OCI-LY3 (cell line): ENCODE measurements around the gene TMEM185A.
"Not testable (repeated sequence)": the region's sequence is repeated elsewhere in the genome, so short reads cannot be mapped to it uniquely, and the experiment has no call there.

Experiments
- H2AFZ ChIP-seq: fragments of 200-600, 300-600 bp; shearing (Covaris generic); 2 replicates; pipeline ENCODE4 v1.6.0; 2014; ENCODE audit warnings: antibody characterized with exemption, low read depth, low read length
- H3K27ac ChIP-seq: fragments of 200-600, 300-600 bp; sonication (generic); 2 replicates; pipeline ENCODE4 v1.5.1; 2014; ENCODE audit warnings: mild to moderate bottlenecking, low read length, moderate library complexity, mixed read lengths
- H3K27me3 ChIP-seq: fragments of 200-600, 300-600 bp; sonication (generic); 2 replicates; pipeline ENCODE4 v1.6.1; 2014; ENCODE audit warnings: low read depth, low read length, mixed read lengths
- H3K36me3 ChIP-seq: fragments of 200-600, 300-600 bp; sonication (generic); replicated peaks from 2 replicates; pipeline ENCODE3; 2014; ENCODE audit warnings: low read depth, low read length, mixed read lengths
- H3K4me1 ChIP-seq: fragments of 300-600, 200-600 bp; sonication (generic); 2 replicates; pipeline ENCODE4 v1.6.1; 2014; ENCODE audit warnings: low read length, mixed read lengths
- H3K4me2 ChIP-seq: fragments of 200-600, 300-600 bp; sonication (generic); 2 replicates; pipeline ENCODE4 v1.6.1; 2014; ENCODE audit warnings: low read length, mixed read lengths
- H3K4me3 ChIP-seq: fragments of 300-600, 200-600 bp; sonication (generic); 2 replicates; pipeline ENCODE4 v1.5.1; 2014; ENCODE audit warnings: antibody characterized with exemption, mild to moderate bottlenecking, low read length, moderate library complexity
- H3K79me2 ChIP-seq: fragments of 300-600, 200-600 bp; shearing (Covaris generic); 2 replicates; pipeline ENCODE4 v1.6.1; 2014; ENCODE audit warnings: mild to moderate bottlenecking, low read length, mixed read lengths
- H3K9ac ChIP-seq: fragments of 300-600, 200-600 bp; shearing (Covaris generic); 2 replicates; pipeline ENCODE4 v1.6.0; 2014; ENCODE audit warnings: mild to moderate bottlenecking, low read length, moderate library complexity
- H3K9me3 ChIP-seq: fragments of 200-600, 300-600 bp; shearing (Covaris generic); 2 replicates; pipeline ENCODE4 v1.6.1; 2014; ENCODE audit warnings: low read length, mixed read lengths; ENCODE audit not compliant: insufficient read depth
- H4K20me1 ChIP-seq: fragments of 200-600, 300-600 bp; sonication (generic); 2 replicates; pipeline ENCODE4 v1.6.1; 2016; ENCODE audit warnings: low read length, mixed read lengths; ENCODE audit not compliant: insufficient read depth
- CTCF ChIP-seq: fragments of 200-600, 300-600 bp; sonication (generic); IDR thresholded peaks from 2 replicates; pipeline ENCODE4 v1.5.1; 2014; ENCODE audit warnings: antibody characterized with exemption, low read length, low read depth
- EZH2phosphoT487 ChIP-seq: fragments of 200-600 bp; shearing (Covaris generic); IDR thresholded peaks from 2 replicates; pipeline ENCODE4 v1.6.1; 2018; ENCODE audit warnings: antibody characterized with exemption, mixed run types, low read depth

The TMEM185A gene

GRCh38 chrX:149590993-149591392, 40.6 kb downstream of the TMEM185A start:
- not testable (repeated sequence) for H3K4me3 ChIP-seq, H3K4me1 ChIP-seq, H3K79me2 ChIP-seq, H3K36me3 ChIP-seq, H3K9ac ChIP-seq, H3K9me3 ChIP-seq, H2AFZ ChIP-seq, H3K27me3 ChIP-seq, H3K4me2 ChIP-seq, H4K20me1 ChIP-seq, H3K27ac ChIP-seq

GRCh38 chrX:149587359-149587758, 44.2 kb downstream of the TMEM185A start, which contains the start of gene MAGEA9B:
TSS of gene MAGEA9B (minus strand) at chrX:149587459. CDS start at chrX:149583179, 4,280 bp downstream.
- H2AFZ ChIP-seq, H3K27me3 ChIP-seq, H3K27ac ChIP-seq, H3K9ac ChIP-seq, H3K9me3 ChIP-seq, H3K79me2 ChIP-seq, H3K36me3 ChIP-seq, H4K20me1 ChIP-seq, H3K4me3 ChIP-seq, H3K4me2 ChIP-seq, H3K4me1 ChIP-seq: not testable (repeated sequence)

- not testable (repeated sequence) for H3K4me3 ChIP-seq, H3K4me2 ChIP-seq, H3K4me1 ChIP-seq, H3K9me3 ChIP-seq, H3K27me3 ChIP-seq, H2AFZ ChIP-seq, H3K79me2 ChIP-seq, H3K9ac ChIP-seq, H3K36me3 ChIP-seq, H4K20me1 ChIP-seq, H3K27ac ChIP-seq
These were observed 46.0 kb downstream of the TMEM185A start for GRCh38 chrX:149585631-149586030.

- H3K4me3 ChIP-seq, H3K36me3 ChIP-seq, H3K9ac ChIP-seq, H3K27me3 ChIP-seq, H3K9me3 ChIP-seq, H3K27ac ChIP-seq, H3K4me2 ChIP-seq, H3K79me2 ChIP-seq, H4K20me1 ChIP-seq, H3K4me1 ChIP-seq, H2AFZ ChIP-seq: not testable (repeated sequence)
These were observed 58.1 kb downstream of the TMEM185A start for GRCh38 chrX:149573456-149573855.

- Histone ChIP-seq H3K4me2 (no peak overlapping the region), H4K20me1 (no peaks in the 10 kb centered on the region), H3K4me1 (peaks cover 8% of the 10 kb centered on the region), H2AFZ (no peak overlapping the region), H3K36me3 (no peaks in the 10 kb centered on the region), H3K27ac (no peak overlapping the region), H3K9ac (no peak overlapping the region), H3K9me3 (no peaks in the 10 kb centered on the region), H3K79me2 (no peaks in the 10 kb centered on the region), H3K27me3 (no peaks in the 10 kb centered on the region), H3K4me3 (no peak overlapping the region)
- no peak for TF ChIP-seq CTCF
- no peak for TF ChIP-seq EZH2phosphoT487
These were observed 58.8 kb downstream of the TMEM185A start for GRCh38 chrX:149572743-149573142.

- no peaks in the 10 kb centered on the region for H3K36me3 ChIP-seq
- no peak overlapping the region for H3K27ac ChIP-seq
- H3K79me2 ChIP-seq, result no peaks in the 10 kb centered on the region
- no peak overlapping the region for H3K4me2 ChIP-seq
- peaks cover 8% of the 10 kb centered on the region for H3K4me1 ChIP-seq
- H3K9ac ChIP-seq, result no peak overlapping the region
- no peaks in the 10 kb centered on the region for H3K9me3 ChIP-seq
- H3K4me3 ChIP-seq, result no peak overlapping the region
- TF ChIP-seq CTCF (no peak), EZH2phosphoT487 (no peak)
- no peaks in the 10 kb centered on the region for H3K27me3 ChIP-seq
- no peak overlapping the region for H2AFZ ChIP-seq
- H4K20me1 ChIP-seq, result no peaks in the 10 kb centered on the region
These were observed 59.8 kb downstream of the TMEM185A start for GRCh38 chrX:149571770-149572169.
